ENCODE results near the gene MT1A. TPM values are rescaled to one million over a fixed set of nuclear protein-coding genes. Genes with fewer than 3 reads are reported as not detected.
"Not testable (repeated sequence)": the region's sequence is repeated elsewhere in the genome, so short reads cannot be mapped to it uniquely, and the experiment has no call there.

MT1A gene
- total and polyA plus RNA-seq, 10 of the 15 experiments (the other 5 are each of a cell fraction or from before 2014, with no cell fraction given) = not detected

- in situ Hi-C loops (cut with MboI); H3K36me3 ChIP-seq (ENCODE audit: control insufficient read depth in 2 of 2, insufficient read depth in 2 of 2, low read length in 1 of 2); intact Hi-C loops (cut with micrococcal nuclease; ENCODE audit: unreplicated experiment); BruUV-seq (replicated peaks); H3K4me3 ChIP-seq; H3K4me1 ChIP-seq (ENCODE audit: control insufficient read depth, insufficient read depth, low read length); H3K9ac ChIP-seq (ENCODE audit: control insufficient read depth, insufficient read depth, low read length); H3K4me2 ChIP-seq (ENCODE audit: control insufficient read depth, insufficient read depth); H3K79me2 ChIP-seq (ENCODE audit: control insufficient read depth, insufficient read depth, low read length); FAIRE-seq; DNase-seq (ENCODE audit: low read depth, low spot score); H3K27ac ChIP-seq (ENCODE audit: control insufficient read depth, insufficient read depth); H4K20me1 ChIP-seq (ENCODE audit: control insufficient read depth, insufficient read depth); ATAC-seq; H3K27me3 ChIP-seq (replicated peaks in 1 of 2; ENCODE audit: control insufficient read depth in 2 of 2, insufficient read depth in 2 of 2, low read length in 1 of 2); H3K9me3 ChIP-seq (replicated peaks; ENCODE audit: control insufficient read depth, insufficient read depth, low read length); H2AFZ ChIP-seq (ENCODE audit: control insufficient read depth, low read depth, low read length): not testable (repeated sequence)
- SMC1A ChIA-PET (ENCODE audit: uncharacterized antibody, unreplicated experiment) = interaction anchor here (1.1 to 2.9 kb wide), 8 partner anchors 10 to 176 kb away, joined by 3 to 12 read pairs (median 4); no protein-coding TSS in a partner anchor
- WGBS (ENCODE audit: insufficient coverage, insufficient replicate concordance, low lambda C conversion rate, missing lambda C conversion rate) = 51% methylated on average over 5 of the region's 5 CpGs
- CTCF ChIA-PET = interaction anchor here (1.1 to 1.7 kb wide), 4 partner anchors 10 to 20 kb away, joined by 3 to 7 read pairs (median 4); partner anchors contain the start of gene MT2A
- POLR2A ChIA-PET = interaction anchor here (1.2 to 1.3 kb wide), 2 partner anchors 10 to 12 kb away, joined by 4 read pairs; no protein-coding TSS in a partner anchor
- RAD21 ChIA-PET (ENCODE audit: unreplicated experiment) = interaction anchor here (1.0 to 1.1 kb wide), 2 partner anchors 15 to 20 kb away, joined by 3 to 4 read pairs; partner anchors contain the start of gene MT2A
These were observed 15.3 kb upstream of the MT1A start for GRCh38 chr16:56623184-56623583.

- ChIA-PET CTCF (interaction anchor here (0.7 to 1.7 kb wide), 5 partner anchors 11 to 176 kb away, joined by 3 to 7 read pairs (median 3); partner anchors contain the start of gene MT2A), SMC1A (ENCODE audit: uncharacterized antibody, unreplicated experiment) (interaction anchor here (1.1 to 2.9 kb wide), 8 partner anchors 10 to 175 kb away, joined by 3 to 12 read pairs (median 4); no protein-coding TSS in a partner anchor), POLR2A (interaction anchor here (1.2 to 1.3 kb wide), 2 partner anchors 11 to 12 kb away, joined by 4 read pairs; no protein-coding TSS in a partner anchor), RAD21 (ENCODE audit: unreplicated experiment) (interaction anchor here (1.0 to 1.1 kb wide), 3 partner anchors 14 to 20 kb away, joined by 3 to 5 read pairs (median 4); partner anchors contain the start of gene MT2A)
- no peaks in the 10 kb centered on the region for H3K36me3 ChIP-seq (ENCODE audit: control insufficient read depth in 2 of 2, insufficient read depth in 2 of 2, low read length in 1 of 2)
- DNase-seq (ENCODE audit: low read depth, low spot score) = no peak
- no peaks in the 10 kb centered on the region for H3K9me3 ChIP-seq (replicated peaks; ENCODE audit: control insufficient read depth, insufficient read depth, low read length)
- H3K79me2 ChIP-seq (ENCODE audit: control insufficient read depth, insufficient read depth, low read length) = no peaks in the 10 kb centered on the region
- no peaks in the 10 kb centered on the region; a peak in 2 of 4 replicates for H3K27me3 ChIP-seq (replicated peaks in 1 of 2; ENCODE audit: control insufficient read depth in 2 of 2, insufficient read depth in 2 of 2, low read length in 1 of 2)
- no peak for ATAC-seq
- H3K4me2 ChIP-seq (ENCODE audit: control insufficient read depth, insufficient read depth) = no peak overlapping the region
- 0 out of 2 replicates have a peak, but pooled peaks cover 3% of the 10 kb centered on the region for H3K4me1 ChIP-seq (ENCODE audit: control insufficient read depth, insufficient read depth, low read length)
- WGBS (ENCODE audit: insufficient coverage, insufficient replicate concordance, low lambda C conversion rate, missing lambda C conversion rate) = 80% methylated on average over 2 of the region's 2 CpGs
- intact Hi-C loops (cut with micrococcal nuclease; ENCODE audit: unreplicated experiment) (no loop called here), in situ Hi-C loops (cut with MboI) (no loop called here)
- H3K27ac ChIP-seq (ENCODE audit: control insufficient read depth, insufficient read depth) = no peak overlapping the region
- no TSS peak for BruUV-seq (replicated peaks)
- H4K20me1 ChIP-seq (ENCODE audit: control insufficient read depth, insufficient read depth) = no peaks in the 10 kb centered on the region
- TF ChIP-seq REST (IDR thresholded peaks at IDR 0.05; ENCODE audit: low read depth, low read length) = no peak
- no peak for TF ChIP-seq IRF4 (IDR thresholded peaks at IDR 0.05; ENCODE audit: low read depth, low read length)
- no peak for TF ChIP-seq FOXK2 (IDR thresholded peaks at IDR 0.05)
- TF ChIP-seq BRCA1 (IDR thresholded peaks at IDR 0.05; ENCODE audit: low read depth, low read length) = no peak
- TF ChIP-seq CHD1 (IDR thresholded peaks at IDR 0.05; ENCODE audit: low read depth, low read length) = no peak
- no peak for TF ChIP-seq SIX5 (IDR thresholded peaks at IDR 0.05; ENCODE audit: low read depth, low read length, severe bottlenecking)
- TF ChIP-seq SMAD1 (IDR thresholded peaks at IDR 0.05; ENCODE audit: low read depth, partially characterized antibody) = no peak
- no peak for TF ChIP-seq BCLAF1 (IDR thresholded peaks at IDR 0.05)
- TF ChIP-seq MYB (IDR thresholded peaks at IDR 0.05; ENCODE audit: borderline replicate concordance, low read depth, low read length) = no peak
- H3K9ac ChIP-seq (ENCODE audit: control insufficient read depth, insufficient read depth, low read length) = no peak overlapping the region
- FAIRE-seq = no peak
- H3K4me3 ChIP-seq = no peak overlapping the region
- no peak overlapping the region for H2AFZ ChIP-seq (ENCODE audit: control insufficient read depth, low read depth, low read length)
These were observed 14.8 kb upstream of the MT1A start for GRCh38 chr16:56623637-56624036.

Measured in GM12878 (cell line).